ENCODE data around the gene ADM2.

Gene ADM2

DNA sequence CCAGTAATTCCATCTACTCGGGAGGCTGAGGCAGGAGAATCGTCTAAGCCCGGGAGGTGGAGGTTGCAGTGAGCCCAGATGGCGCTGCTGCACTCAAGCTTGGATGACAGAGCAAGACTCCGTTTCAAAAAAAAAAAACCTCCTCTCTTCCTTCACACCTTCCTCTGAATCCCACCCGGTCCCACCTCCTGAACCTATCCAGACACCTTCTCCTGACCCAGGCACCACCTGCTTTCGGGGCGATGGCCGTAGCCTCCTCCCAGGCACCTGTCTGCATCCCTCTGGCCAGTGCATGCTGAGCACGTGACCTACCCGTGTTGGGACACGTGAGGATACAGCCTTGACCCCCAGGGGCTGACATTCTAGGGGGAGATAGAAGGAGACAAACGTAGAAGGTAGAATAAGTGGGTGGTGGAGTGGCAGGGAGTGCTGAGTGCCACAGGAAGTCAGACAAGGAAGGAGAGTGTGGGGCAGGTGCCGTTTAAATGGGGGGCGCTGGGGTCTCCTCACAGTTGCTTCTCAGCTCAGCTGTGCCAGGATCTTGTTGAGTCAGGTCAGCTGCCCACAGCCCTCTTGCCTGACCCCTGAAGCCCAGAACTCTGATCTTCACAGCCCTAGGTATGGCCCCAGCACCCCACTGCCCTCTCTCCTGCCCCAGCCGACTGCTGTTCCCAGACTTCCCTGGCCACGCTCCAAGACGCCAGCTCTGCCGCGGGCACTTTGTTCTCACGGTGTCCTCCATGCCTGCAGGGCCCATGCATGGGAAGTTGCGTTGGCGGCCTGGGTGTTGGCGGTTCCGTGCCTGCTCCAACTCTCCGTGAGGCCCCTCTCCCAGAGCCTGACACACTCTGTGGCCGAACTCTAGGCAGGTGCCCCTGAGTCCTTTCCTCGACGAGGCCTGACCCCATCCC is 4.1 kb downstream of the ADM2 start:
- DNase-seq (ENCODE audit: low read depth): no peak

DNA sequence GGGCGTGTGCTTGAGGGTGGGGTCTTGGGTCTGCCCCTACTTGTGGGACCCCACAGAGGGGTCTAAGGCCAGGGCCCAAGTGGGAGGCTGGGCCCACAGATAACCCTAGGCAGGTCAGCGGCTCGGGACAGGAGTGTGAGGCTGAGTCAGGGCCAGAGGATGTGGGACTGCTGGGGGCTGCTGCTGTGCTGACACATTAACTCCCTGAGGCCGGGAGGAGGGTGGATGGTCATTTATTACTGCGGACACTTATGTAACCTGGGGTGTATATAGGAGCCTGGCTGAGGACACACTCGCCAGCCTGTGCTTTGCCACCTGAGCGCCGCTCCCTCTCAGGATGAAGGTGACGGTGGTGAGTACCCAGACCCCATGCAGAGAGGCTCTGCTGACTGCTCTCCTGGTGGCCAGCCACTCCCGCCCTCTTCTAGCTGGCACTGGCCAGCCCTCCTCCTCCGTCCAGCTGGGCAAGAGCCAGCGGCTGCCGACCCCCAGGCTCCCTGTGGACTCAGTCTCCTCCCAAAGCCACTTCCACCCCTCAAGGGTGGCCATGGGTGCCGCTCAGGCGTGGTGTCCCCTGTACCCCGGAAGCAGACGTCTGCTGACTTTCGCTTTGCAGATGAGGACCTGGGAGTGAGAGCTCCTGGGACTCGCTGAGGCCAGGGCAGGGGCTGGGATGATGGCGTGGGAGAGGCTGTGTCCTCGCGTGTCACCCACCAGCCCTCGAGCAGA is 5.4 kb downstream of the ADM2 start, which contains the start of gene MIOX:
Gene MIOX (plus strand): TSS at position 299 of the 729 bp plus-strand sequence. CDS start 39 bp downstream, at position 338.
- no peak for DNase-seq (ENCODE audit: low read depth)

DNA sequence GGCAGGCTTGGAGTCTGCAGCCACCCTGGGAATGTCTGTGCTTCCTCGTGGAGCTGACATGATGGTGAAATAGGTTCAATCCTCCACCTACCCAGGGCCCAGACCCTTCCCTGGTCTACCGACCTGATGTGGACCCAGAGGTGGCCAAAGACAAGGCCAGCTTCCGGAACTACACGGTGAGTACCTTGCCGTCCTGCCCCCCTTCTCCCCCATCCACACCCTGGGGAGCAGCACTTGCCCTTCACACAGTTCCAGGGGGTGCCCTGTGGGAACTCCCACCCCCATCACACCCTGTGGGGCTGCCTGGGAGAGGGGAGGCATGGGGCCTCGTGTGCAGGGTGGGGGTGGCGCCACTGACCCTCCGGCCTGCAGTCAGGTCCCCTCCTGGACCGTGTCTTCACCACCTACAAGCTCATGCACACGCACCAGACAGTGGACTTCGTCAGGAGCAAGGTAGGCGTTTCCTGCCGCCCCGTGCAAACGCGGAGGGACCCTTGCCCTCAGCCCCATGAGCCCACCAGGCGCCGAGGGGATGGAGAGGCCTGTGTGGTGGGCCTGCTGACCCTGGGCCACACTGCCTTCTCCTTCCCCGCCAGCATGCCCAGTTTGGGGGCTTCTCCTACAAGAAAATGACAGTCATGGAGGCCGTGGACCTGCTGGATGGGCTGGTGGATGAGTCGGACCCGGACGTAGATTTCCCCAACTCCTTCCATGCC is 6.1 kb downstream of the ADM2 start:
- DNase-seq (ENCODE audit: low read depth): no peak

DNA sequence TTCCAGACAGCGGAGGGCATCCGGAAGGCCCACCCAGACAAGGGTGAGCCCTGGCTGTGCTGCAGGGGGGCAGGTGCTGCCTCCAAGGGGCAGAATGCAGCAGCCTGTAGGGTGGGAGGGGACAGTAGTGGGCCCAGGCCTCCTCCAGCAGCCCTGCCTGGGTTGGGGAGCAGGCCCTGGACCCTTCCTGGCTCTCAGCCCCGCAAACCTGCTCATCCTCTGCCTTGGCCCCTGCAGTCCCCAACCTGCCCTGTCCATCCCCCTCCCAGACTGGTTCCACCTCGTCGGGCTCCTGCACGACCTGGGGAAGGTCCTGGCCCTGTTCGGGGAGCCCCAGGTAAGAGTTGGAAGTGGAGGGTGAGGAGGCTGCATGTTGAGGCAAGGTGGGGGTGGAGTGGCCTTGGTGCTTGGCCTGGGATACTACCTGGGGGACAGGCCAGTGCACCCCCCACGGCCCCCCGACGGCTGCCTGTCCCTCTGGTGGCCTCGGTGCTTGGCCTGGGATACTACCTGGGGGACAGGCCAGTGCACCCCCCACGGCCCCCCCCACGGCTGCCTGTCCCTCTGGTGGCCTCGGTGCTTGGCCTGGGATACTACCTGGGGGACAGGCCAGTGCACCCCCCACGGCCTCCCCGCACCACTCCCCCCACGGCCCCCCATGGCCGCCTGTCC is 6.8 kb downstream of the ADM2 start:
- DNase-seq (ENCODE audit: low read depth): no peak

DNA sequence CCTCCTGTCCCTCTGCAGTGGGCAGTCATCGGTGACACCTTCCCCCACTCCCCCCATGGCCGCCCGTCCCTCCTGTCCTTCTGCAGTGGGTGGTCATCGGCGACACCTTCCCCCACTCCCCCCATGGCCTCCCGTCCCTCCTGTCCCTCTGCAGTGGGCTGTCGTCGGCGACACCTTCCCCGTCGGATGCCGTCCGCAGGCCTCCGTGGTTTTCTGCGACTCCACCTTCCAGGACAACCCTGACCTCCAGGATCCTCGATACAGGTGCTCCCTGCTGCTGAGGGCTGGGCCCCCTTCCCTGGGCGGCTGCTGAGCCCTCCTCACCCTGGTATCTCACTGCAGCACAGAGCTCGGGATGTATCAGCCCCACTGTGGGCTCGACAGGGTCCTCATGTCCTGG is 7.5 kb downstream of the ADM2 start:
- DNase-seq (ENCODE audit: low read depth): no peak

DNA sequence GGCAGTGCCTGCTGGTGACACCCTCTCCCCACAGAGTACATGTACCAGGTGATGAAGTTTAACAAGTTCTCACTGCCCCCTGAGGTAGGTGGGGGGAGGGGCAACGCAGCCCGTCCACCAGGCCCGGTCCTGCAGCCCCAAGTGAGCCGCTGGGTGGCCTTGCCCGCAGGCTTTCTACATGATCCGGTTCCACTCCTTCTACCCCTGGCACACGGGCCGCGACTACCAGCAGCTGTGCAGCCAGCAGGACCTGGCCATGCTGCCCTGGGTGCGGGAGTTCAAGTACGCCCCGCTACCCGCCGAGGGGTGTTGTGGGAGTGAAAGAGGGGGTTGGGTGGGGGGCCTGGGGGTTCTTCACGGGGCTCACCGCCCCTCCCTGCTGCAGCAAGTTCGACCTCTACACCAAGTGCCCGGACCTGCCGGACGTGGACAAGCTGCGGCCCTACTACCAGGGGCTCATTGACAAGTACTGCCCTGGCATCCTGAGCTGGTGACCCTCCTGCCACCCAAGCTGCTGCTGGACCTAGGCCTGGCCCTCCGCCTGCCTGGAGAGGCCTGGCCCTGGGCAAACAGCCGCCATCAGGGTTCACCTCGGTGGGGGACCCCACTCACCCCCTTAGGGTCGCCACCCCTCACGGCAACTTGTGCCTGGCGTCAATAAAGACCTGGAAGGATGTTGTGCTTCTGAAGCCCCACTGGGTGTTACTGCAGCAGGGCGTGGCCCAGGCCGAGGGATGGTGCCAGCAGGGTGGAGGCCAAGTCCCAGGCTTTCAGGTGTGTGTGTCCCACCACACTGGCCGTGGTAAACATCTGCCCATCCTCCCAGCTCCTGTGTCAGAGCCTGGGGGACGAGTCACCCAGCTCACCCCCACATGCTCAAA is 8.3 kb downstream of the ADM2 start:
- DNase-seq (ENCODE audit: low read depth): no peak

DNA sequence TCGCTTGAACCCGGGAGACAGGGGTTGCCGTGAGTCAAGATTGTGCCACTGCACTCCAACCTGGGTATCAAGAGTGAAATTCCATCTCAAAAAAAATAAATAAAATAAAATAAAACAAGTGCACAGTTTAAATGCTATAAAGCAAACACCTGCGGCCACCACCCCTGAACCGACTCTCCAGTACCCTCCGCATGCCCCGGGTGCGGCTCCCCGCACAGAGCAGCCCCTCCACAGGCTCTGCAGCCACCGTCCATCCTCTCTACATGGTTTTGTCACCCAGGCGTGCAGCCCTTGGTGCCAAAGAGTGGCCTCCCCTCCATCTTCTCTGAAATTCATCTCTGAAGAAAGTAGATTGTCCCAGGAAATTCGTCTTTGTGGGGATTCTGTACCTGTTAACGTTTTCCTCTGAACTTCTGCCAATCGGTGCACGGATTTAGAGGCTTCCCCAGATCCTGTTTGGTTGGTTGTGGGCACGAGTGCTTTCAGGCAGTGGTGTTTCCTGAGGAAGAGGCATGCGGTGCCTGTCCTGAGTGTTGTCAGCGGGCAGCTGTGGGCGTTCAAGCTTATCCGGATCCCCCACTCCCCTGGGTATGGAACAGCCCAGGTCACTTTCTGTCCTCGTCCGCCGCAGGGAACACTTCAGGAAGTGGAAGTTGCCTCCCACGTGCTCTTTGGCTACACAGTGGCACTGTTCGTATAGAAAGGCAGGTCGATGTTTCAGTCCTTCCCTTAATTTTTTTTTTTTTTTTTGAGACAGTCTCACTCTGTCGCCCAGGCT is 9.4 kb downstream of the ADM2 start:
- no peak for DNase-seq (ENCODE audit: low read depth)

DNA sequence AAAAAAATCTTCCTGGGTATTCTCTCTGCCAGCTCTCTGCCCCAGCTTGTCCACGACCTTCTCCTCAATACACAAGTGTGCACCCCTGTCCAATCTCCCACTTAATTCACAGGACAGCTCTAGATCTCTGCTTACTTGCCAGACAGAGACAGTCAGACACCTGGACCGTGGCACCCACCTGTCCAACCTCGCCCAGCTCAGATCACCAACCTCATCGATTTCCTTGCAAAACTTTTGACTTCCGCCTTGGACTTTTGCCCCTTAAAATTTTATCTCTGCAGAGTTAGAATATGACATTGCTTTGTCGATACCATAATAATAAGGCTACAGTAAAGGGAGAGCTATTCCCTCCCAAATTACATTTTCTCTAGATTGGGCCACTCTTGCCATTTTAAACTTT is 15.8 kb downstream of the ADM2 start:
- no peak for DNase-seq (ENCODE audit: low read depth)

DNA sequence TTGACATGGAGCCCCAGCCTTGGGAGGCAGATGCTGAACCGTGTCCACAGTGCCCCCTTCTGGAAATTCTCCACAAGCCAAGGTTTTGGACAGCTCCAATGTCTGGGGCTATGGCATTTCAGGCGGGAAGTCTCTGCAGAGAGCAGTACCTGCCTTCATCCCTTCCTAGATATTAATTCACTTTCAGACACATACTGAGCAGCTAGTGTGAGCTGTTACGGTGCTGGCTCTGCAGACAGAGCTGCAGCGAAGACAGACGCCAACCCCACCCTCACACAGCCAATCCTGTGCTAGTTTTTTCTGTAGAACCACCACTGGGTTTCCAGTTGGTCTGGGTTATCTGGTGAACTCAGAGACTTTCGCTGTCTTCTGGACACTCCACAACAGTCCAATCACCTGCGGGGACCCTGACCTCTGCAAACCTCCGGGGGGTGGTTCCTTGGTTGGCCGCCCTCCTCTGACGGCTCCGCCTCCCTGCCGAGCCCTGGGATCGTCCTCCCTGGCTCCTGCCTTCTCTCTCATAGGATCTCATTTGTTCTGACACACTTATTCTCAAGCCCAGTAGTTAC is 17.1 kb downstream of the ADM2 start:
- peak; percentile 31 for DNase-seq (ENCODE audit: low read depth)

DNA sequence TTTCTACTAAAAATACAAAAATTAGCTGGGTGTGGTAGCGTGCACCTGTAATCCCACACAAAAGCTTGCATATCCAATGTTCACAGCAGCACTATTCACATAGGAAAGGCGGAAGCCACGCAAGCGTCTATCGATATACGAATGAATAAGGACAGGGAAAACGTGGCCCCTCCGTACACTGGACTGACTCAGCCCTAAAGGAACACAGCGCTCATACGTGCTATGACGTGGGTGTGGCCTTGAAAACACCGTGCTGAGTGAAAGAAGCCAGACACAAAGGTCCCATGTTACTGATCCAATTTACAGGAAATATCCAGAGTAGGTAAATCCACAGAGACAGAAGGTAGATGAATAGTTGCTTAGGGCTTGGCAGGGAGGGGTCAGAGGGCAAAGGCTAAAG is 19.1 kb downstream of the ADM2 start:
- DNase-seq (ENCODE audit: low read depth): no peak

DNA sequence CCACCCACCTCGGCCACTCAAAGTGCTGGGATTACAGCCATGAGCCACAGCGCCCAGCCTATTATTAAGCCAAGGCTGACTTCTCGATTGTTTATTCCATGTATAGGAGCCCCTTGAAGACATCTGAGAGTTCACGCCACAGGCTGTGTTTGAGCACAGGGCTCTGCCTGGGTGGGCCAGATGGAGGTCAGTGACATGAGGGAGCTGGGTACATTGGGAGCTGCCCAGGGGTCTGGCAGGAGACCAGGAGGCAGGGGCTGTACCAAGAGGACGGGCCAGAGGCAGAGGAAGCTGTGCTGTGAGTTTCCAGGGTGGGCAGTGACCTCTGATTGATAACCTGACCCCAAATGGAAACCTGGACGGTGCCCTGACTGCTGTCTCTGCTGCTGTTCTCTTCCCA is 20.8 kb downstream of the ADM2 start:
- no peak for DNase-seq (ENCODE audit: low read depth)

DNA sequence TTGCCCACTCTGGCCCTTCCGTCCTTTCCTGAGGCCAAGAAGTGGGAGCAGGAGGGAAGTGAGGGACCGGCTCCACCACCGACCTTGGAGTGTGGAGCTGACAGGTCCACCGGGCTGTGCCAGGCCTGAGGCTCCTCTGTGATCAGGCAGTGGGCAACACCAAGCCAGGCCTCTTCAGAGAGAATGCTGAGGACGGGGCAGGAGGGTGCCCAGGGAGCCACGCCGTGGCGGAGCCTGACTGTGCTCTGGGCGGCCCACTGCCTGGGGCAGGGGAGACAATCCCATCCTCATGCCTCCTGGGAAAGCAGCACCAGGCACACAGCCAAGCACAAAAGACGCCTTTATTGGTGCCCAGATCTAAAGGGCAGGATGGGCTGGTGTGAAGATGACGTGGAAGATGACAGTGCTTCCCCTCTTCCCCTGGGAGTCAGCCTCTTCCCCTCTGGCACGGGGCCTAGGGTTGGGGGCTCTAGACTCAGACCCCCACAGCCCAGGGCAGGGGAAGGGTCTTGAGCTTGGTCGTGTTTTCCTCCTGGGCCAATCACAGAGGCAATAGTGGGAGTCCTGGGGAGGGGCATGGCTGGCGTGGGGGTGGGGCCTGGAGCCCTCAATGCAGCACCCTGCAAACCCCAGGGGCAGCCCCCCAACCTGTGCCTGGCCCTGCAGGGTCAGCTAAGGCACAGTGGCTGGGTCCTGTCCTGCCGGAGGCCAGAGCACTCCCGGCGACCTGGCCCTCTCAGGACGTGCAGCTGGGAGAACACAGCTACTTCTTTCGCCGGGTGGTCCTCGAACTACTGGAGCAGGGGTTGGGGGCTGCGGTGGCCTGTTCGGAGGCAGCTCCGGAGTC is 21.5 kb downstream of the ADM2 start:
- no peak for DNase-seq (ENCODE audit: low read depth)

DNA sequence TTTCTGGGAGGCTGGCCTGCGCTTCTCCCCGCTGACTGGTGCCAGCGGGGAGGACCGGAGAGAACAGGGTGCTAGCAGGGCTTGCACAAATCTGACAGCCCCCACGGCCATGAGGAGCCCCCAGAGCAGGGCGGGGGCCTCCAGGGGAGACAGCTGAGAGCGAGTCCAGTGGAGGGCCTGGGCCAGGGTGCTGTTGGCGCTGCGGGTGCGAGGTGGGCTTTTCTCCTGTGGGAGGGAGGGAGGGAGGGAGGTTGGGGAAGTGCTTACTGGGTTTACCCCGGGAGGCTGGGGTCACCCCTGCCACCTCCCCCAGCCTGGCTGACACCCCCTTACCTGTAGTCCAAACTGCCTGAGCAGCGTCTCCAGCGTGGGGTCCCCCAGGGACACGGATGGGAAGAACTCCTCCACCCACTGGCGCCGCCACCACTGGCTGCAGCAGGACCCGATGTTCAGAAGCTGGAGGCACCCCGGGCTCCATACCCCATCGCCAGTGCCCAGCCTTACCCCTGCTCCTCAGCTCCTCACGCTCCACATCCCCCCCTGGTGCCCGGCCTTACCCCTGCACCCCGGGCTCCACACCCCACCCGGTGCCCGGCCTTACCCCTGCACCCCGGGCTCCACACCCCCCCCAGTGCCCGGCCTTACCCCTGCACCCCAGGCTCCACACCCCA is 22.3 kb downstream of the ADM2 start:
- DNase-seq (ENCODE audit: low read depth): no peak

DNA sequence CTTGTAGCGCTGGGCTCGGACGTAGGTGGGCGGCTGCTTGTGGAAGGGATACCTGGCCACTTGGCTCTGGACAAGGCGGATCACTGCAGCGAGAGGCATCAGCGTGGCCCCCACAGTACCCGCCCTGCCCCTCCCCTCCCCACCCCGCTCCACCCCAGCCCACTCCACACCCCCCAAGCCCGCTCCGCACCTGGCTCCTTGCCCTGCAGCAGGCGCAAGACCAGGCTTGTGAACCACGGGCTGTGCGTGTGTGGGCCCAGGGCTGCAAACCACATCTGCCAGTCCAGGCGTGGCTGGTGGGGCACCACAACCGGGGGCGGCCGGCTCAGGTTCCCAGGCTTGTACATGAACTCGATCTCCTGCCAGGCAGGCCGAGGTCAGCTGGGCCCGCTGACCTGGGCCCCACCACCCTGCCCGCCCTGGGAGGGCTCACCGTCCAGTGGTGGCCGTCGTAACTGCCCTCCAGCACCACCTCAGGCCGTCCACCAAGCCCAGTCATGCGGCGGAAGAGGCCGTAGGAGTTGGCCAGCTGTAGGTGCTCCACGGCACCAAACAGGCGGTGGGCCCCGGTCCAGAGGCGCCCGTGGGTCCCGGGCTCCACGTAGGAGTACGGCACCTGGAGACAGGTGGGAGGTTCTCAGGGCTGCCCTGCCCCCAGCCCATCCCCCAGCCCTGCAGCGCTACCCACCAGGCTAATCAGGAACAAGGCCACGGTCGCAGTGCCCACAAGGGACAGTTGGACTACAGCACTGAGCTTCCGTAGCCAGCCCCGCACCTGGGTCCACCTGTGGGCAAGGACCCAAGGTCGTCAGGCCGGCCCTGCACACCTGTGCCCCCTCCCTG is 23.2 kb downstream of the ADM2 start:
- DNase-seq (ENCODE audit: low read depth): no peak

DNA sequence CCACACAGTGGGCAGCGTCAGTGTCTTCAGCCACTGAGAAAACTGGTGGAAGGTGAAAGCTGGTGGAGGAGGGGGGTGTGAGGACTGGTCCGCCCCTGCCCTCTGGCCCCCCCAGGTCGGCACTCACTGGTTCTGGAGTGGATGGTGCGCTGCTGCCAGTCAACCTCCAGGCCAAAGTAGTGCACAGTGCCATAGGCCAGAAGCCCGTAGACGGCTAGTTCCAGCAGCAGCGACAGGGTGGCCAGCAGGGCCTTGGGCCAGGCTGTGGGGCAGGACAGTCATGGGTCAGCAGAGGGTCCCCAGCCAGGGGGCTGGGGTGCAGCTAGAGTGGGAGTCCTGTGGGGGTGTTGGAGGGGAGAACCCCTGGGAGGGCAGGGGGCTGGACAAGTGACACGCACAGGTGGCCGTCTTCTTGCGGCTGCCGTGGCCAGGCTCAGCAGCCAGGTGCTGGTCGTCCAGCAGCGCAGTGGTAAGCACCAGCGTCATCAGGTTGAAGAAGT is 24.0 kb downstream of the ADM2 start:
- no peak for DNase-seq (ENCODE audit: low read depth)

DNA sequence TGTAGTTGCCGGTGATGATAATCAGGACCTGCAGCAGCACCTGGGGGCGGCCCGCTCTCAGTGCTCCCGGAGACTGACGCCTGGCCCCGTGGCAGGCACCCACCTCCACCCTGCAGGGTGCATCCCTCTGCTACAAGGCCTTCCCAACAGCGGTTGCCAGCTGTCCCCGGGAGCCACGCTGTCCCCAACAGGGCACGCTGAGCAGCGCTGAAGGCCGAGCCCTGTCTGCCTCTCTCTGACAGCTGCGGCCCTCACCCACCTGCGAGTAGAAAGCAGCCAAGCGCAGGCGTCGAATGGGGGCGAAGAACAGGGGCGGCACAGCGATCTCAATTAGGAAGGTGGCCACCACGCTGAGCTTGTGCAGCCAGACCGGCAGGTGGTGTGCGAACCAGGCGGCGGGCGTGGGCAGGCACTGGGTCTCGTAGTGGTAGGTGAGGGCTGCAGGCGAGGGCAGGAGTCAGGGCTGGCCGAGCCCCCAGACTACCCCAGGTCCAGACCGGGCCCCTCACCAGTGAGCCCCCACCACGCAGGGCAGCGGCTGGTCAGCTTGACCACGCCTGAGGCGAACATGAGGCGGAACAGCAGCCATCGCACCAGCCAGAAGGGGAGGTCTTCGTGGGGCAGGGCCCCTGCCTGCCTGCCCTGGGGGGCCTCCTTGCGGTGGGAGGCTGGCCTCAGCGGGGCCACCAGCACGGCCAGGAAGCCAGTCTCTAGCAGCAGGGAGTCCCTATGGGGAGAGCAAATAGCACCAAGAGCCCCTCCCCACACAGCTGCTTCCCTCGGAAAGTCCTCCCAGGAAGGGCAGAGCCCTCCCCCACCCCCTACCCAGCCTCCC is 24.6 kb downstream of the ADM2 start:
- no peak for DNase-seq (ENCODE audit: low read depth)
